ENCODE results near the gene PPP2R5C. TPM values are rescaled to one million over a fixed set of nuclear protein-coding genes. Genes with fewer than 3 reads are reported as not detected.

The PPP2R5C gene
- total and polyA plus RNA-seq, 11 donors = 99.4 to 248 (median 204) TPM

GRCh38 chr14:101894365-101895081, 133.0 kb downstream of the PPP2R5C start:
- WGBS, 4 donors = 91 to 94% (median 93%) methylated on average over 12 of the region's 12 CpGs
- H3K4me3 ChIP-seq = no peak overlapping the region
- intact Hi-C loops (cut with DNase I) = loop anchor here in 4 of 10 donors (5.0 to 10.0 kb wide), 3 partner anchors 117 to 122 kb away; no protein-coding TSS in a partner anchor
- H3K4me1 ChIP-seq = no peaks in the 10 kb centered on the region
- H3K36me3 ChIP-seq = peaks cover 2 to 100% (median 96%) of the 10 kb centered on the region in 9 donors
- no peak for DNase-seq
- H3K27ac ChIP-seq = no peak overlapping the region
- no peaks in the 10 kb centered on the region for H3K9me3 ChIP-seq
- no peak for ATAC-seq
- no peaks in the 10 kb centered on the region for H3K27me3 ChIP-seq
- TF ChIP-seq POLR2A (IDR thresholded peaks at IDR 0.05) = no peak
- TF ChIP-seq, protein P1, sequence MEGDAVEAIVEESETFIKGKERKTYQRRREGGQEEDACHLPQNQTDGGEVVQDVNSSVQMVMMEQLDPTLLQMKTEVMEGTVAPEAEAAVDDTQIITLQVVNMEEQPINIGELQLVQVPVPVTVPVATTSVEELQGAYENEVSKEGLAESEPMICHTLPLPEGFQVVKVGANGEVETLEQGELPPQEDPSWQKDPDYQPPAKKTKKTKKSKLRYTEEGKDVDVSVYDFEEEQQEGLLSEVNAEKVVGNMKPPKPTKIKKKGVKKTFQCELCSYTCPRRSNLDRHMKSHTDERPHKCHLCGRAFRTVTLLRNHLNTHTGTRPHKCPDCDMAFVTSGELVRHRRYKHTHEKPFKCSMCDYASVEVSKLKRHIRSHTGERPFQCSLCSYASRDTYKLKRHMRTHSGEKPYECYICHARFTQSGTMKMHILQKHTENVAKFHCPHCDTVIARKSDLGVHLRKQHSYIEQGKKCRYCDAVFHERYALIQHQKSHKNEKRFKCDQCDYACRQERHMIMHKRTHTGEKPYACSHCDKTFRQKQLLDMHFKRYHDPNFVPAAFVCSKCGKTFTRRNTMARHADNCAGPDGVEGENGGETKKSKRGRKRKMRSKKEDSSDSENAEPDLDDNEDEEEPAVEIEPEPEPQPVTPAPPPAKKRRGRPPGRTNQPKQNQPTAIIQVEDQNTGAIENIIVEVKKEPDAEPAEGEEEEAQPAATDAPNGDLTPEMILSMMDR (IDR thresholded peaks at IDR 0.05) = no peak

DNA sequence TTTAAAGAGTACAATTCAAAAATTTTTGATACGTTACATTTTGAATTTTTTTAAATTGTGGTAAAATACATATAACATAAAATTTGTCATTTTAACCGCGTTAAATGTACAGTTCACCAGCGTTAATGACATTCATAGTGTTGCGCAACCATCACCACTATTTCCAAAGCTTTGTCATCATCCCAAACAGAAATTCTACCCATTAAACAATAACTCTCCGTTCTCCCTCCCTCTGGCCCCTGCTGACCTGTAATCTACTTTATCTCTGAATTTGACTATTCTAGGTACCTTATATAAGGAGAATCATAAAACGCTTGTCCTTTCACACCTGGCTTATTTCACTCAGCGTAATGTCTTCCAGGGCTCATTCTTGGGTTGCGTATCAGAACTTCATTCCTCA, 133.7 kb downstream of the PPP2R5C start:
- Histone ChIP-seq H3K27ac (no peak overlapping the region), H3K27me3 (no peaks in the 10 kb centered on the region), H3K36me3 (peaks cover 2 to 100% (median 97%) of the 10 kb centered on the region in 9 donors), H3K4me1 (no peaks in the 10 kb centered on the region), H3K9me3 (no peaks in the 10 kb centered on the region), H3K4me3 (no peak overlapping the region)
- DNase-seq (no peak), ATAC-seq (no peak)
- WGBS, 4 donors = 88 to 95% (median 94%) methylated on average over 9 of the region's 9 CpGs
- TF ChIP-seq, protein P1 (IDR thresholded peaks at IDR 0.05) = no peak
- no peak for TF ChIP-seq POLR2A (IDR thresholded peaks at IDR 0.05)
- intact Hi-C loops (cut with DNase I) = loop anchor here in 1 of 10 donors (10.0 kb wide), 1 partner anchor 120 kb away; no protein-coding TSS in a partner anchor

GRCh38 chr14:101897326-101897725, 135.8 kb downstream of the PPP2R5C start:
- intact Hi-C loops (cut with DNase I) = loop anchor here in 1 of 10 donors (10.0 kb wide), 1 partner anchor 123 kb away; no protein-coding TSS in a partner anchor
- ATAC-seq = no peak
- WGBS, 4 donors = 93 to 97% (median 97%) methylated on average over 9 of the region's 9 CpGs
- TF ChIP-seq POLR2A (IDR thresholded peaks at IDR 0.05) = no peak
- TF ChIP-seq, protein P1 (IDR thresholded peaks at IDR 0.05) = no peak
- Histone ChIP-seq H3K27me3 (no peaks in the 10 kb centered on the region), H3K4me3 (no peak overlapping the region), H3K9me3 (no peaks in the 10 kb centered on the region), H3K4me1 (peaks cover 0 to 6% (median 0%) of the 10 kb centered on the region in 12 donors), H3K27ac (no peak overlapping the region), H3K36me3 (peaks cover 2 to 100% (median 100%) of the 10 kb centered on the region in 9 donors)
- DNase-seq = no peak

- Histone ChIP-seq H3K36me3 (peaks cover 2 to 100% (median 100%) of the 10 kb centered on the region in 9 donors), H3K27me3 (no peaks in the 10 kb centered on the region), H3K9me3 (no peaks in the 10 kb centered on the region), H3K27ac (no peak overlapping the region), H3K4me1 (peaks cover 0 to 15% (median 0%) of the 10 kb centered on the region in 12 donors), H3K4me3 (no peak overlapping the region)
- ATAC-seq = no peak
- WGBS, 4 donors = 96 to 97% (median 97%) methylated on average over 8 of the region's 8 CpGs
- intact Hi-C loops (cut with DNase I) = loop anchor here in 1 of 10 donors (10.0 kb wide), 1 partner anchor 124 kb away; no protein-coding TSS in a partner anchor
- no peak for DNase-seq
- TF ChIP-seq, protein P1 (IDR thresholded peaks at IDR 0.05) = no peak
- no peak for TF ChIP-seq POLR2A (IDR thresholded peaks at IDR 0.05)
These were observed 136.9 kb downstream of the PPP2R5C start for GRCh38 chr14:101898416-101898815.
